Measurements from ENCODE around the gene OSBPL1A.

OSBPL1A gene

GRCh38 chr18:24344509-24344908 lies 53.1 kb downstream of the OSBPL1A start:
- ChIA-PET POLR2A (no interaction called here), CTCF (interaction anchor here (0.9 to 6.2 kb wide), 3 partner anchors 13 to 68 kb away, joined by 3 to 40 read pairs (median 3); no protein-coding TSS in a partner anchor)
- no peak overlapping the region for H3K4me3 ChIP-seq (ENCODE audit: low read depth, low read length)
- no peak for DNase-seq (ENCODE audit: low read depth, low spot score)
- TF ChIP-seq CTCF (IDR thresholded peaks at IDR 0.05; ENCODE audit: insufficient read depth, low read length, missing control alignments): no peak

- CTCF ChIA-PET: interaction anchor here (6.2 kb wide), 1 partner anchor 18 kb away, joined by 40 read pairs; no protein-coding TSS in a partner anchor
- POLR2A ChIA-PET: no interaction called here
- no peak for TF ChIP-seq CTCF (IDR thresholded peaks at IDR 0.05; ENCODE audit: insufficient read depth, low read length, missing control alignments)
- H3K4me3 ChIP-seq (ENCODE audit: low read depth, low read length): no peak overlapping the region
- DNase-seq (ENCODE audit: low read depth, low spot score): no peak
Measured at GRCh38 chr18:24342347-24342746, 55.3 kb downstream of the OSBPL1A start.

GRCh38 chr18:24341361-24341760 lies 56.3 kb downstream of the OSBPL1A start:
- TF ChIP-seq CTCF (IDR thresholded peaks at IDR 0.05; ENCODE audit: insufficient read depth, low read length, missing control alignments): no peak
- CTCF ChIA-PET: interaction anchor here (1.7 kb wide), 1 partner anchor 165 kb away, joined by 6 read pairs; no protein-coding TSS in a partner anchor
- H3K4me3 ChIP-seq (ENCODE audit: low read depth, low read length): no peak overlapping the region
- DNase-seq (ENCODE audit: low read depth, low spot score): no peak
- POLR2A ChIA-PET: interaction anchor here (0.6 kb wide), 1 partner anchor 56 kb away, joined by 3 read pairs; the partner anchor contains the start of gene OSBPL1A

- DNase-seq (ENCODE audit: low read depth, low spot score): no peak
- no peak overlapping the region for H3K4me3 ChIP-seq (ENCODE audit: low read depth, low read length)
- TF ChIP-seq CTCF (IDR thresholded peaks at IDR 0.05; ENCODE audit: insufficient read depth, low read length, missing control alignments): no peak
- ChIA-PET POLR2A (no interaction called here), CTCF (interaction anchor here (1.1 kb wide), 1 partner anchor 156 kb away, joined by 3 read pairs; no protein-coding TSS in a partner anchor)
Measured at GRCh38 chr18:24333084-24333483, 64.5 kb downstream of the OSBPL1A start.

- DNase-seq (ENCODE audit: low read depth, low spot score): no peak
- H3K4me3 ChIP-seq (ENCODE audit: low read depth, low read length): no peak overlapping the region
- CTCF ChIA-PET: no interaction called here
- no peak for TF ChIP-seq CTCF (IDR thresholded peaks at IDR 0.05; ENCODE audit: insufficient read depth, low read length, missing control alignments)
- POLR2A ChIA-PET: no interaction called here
Measured at GRCh38 chr18:24326211-24326610, 71.4 kb downstream of the OSBPL1A start.

- CTCF ChIA-PET: no interaction called here
- no peak overlapping the region for H3K4me3 ChIP-seq (ENCODE audit: low read depth, low read length)
- no peak for TF ChIP-seq CTCF (IDR thresholded peaks at IDR 0.05; ENCODE audit: insufficient read depth, low read length, missing control alignments)
- peak; percentile 33 for DNase-seq (ENCODE audit: low read depth, low spot score)
- POLR2A ChIA-PET: interaction anchor here (0.6 kb wide), 1 partner anchor 184 kb away, joined by 4 read pairs; the partner anchor contains the start of gene CABYR
Measured at GRCh38 chr18:24322584-24323136, 75.0 kb downstream of the OSBPL1A start.
